Stimulated activated CD8-positive, alpha-beta memory T cell treated with anti-CD3 and anti-CD28 coated beads, Interleukin-12 subunit alpha, Interleukin-12 subunit beta, amount 100 ng/mL, for 4 hours (primary cell): ENCODE data around the gene RORB.

Source experiments
- DNase-seq: peaks from one replicate; pipeline ENCODE4 v3.0.0-alpha.2; 2020; ENCODE audit warnings: low read depth

RORB gene

GRCh38 chr9:74598874-74599273 is 101.7 kb downstream of the RORB start:
- no peak for DNase-seq

- no peak for DNase-seq
These were observed 112.7 kb downstream of the RORB start for GRCh38 chr9:74609671-74610405.

- no peak for DNase-seq
These were observed 113.5 kb downstream of the RORB start for GRCh38 chr9:74610523-74611061.

GRCh38 chr9:74630228-74630627 is 133.1 kb downstream of the RORB start:
- DNase-seq = no peak

- no peak for DNase-seq
These were observed 142.0 kb downstream of the RORB start for GRCh38 chr9:74639112-74639511.

- DNase-seq = no peak
These were observed 145.2 kb downstream of the RORB start for GRCh38 chr9:74642376-74642775.

GRCh38 chr9:74643303-74643923 is 146.3 kb downstream of the RORB start:
- DNase-seq = no peak

GRCh38 chr9:74644023-74644422 is 146.9 kb downstream of the RORB start:
- no peak for DNase-seq

- no peak for DNase-seq
These were observed 148.0 kb downstream of the RORB start for GRCh38 chr9:74645007-74645639.

- no peak for DNase-seq
These were observed 156.4 kb downstream of the RORB start for GRCh38 chr9:74653410-74654080.

GRCh38 chr9:74662674-74663073 is 165.5 kb downstream of the RORB start:
- no peak for DNase-seq

GRCh38 chr9:74663439-74663838 is 166.3 kb downstream of the RORB start:
- DNase-seq = no peak

- DNase-seq = no peak
These were observed 169.6 kb downstream of the RORB start for GRCh38 chr9:74666625-74667316.

GRCh38 chr9:74672237-74672636 is 175.1 kb downstream of the RORB start:
- no peak for DNase-seq

GRCh38 chr9:74674077-74674476 is 176.9 kb downstream of the RORB start:
- no peak for DNase-seq

GRCh38 chr9:74681906-74682305 is 184.8 kb downstream of the RORB start:
- no peak for DNase-seq

- no peak for DNase-seq
These were observed 186.2 kb downstream of the RORB start for GRCh38 chr9:74683322-74683721.

- no peak for DNase-seq
These were observed 193.9 kb downstream of the RORB start for GRCh38 chr9:74691058-74691457.

- no peak for DNase-seq
These were observed 199.4 kb downstream of the RORB start for GRCh38 chr9:74696520-74696919.

- no peak for DNase-seq
These were observed 200.4 kb downstream of the RORB start for GRCh38 chr9:74697535-74697934.

GRCh38 chr9:74711341-74711740 is 214.2 kb downstream of the RORB start:
- no peak for DNase-seq

- DNase-seq = no peak
These were observed 221.6 kb downstream of the RORB start for GRCh38 chr9:74718709-74719108.
